Nephron progenitor cell (in vitro differentiated cells): ENCODE data around the gene OR52K2.

Experiments
- DNase-seq: peaks from one replicate; pipeline ENCODE4 v3.0.0; 2021
- H3K27ac Mint-ChIP-seq: 2 replicates; pipeline ENCODE4 v1.8.0; 2021; ENCODE audit warnings: mild to moderate bottlenecking, moderate library complexity, mixed read lengths
- H3K27me3 Mint-ChIP-seq: 2 replicates; pipeline ENCODE4 v1.8.0; 2021; ENCODE audit warnings: mild to moderate bottlenecking, low read depth, mixed read lengths; ENCODE audit not compliant: poor library complexity
- H3K36me3 Mint-ChIP-seq: 2 replicates; pipeline ENCODE4 v1.8.0; 2021; ENCODE audit warnings: low read depth, mixed read lengths
- H3K4me1 Mint-ChIP-seq: 2 replicates; pipeline ENCODE4 v1.8.0; 2021; ENCODE audit warnings: mixed read lengths
- H3K4me3 Mint-ChIP-seq: 2 replicates; pipeline ENCODE4 v1.8.0; 2021; ENCODE audit warnings: mild to moderate bottlenecking, moderate library complexity, mixed read lengths
- H3K9me3 Mint-ChIP-seq: 2 replicates; pipeline ENCODE4 v1.8.0; 2021; ENCODE audit warnings: mild to moderate bottlenecking, moderate library complexity, mixed read lengths
- CTCF ChIP-seq: fragments of 200-600 bp; sonication (generic); IDR thresholded peaks from 2 replicates; pipeline ENCODE4 v1.5.0; 2021; ENCODE audit warnings: antibody characterized with exemption

OR52K2 gene

GRCh38 chr11:4466131-4466870 is 17.2 kb downstream of the OR52K2 start:
- no peak for DNase-seq
- Mint-ChIP-seq H3K4me3 (no peak overlapping the region), H3K9me3 (peaks cover 36% of the 10 kb centered on the region), H3K36me3 (peaks cover 25% of the 10 kb centered on the region), H3K4me1 (peaks cover 30% of the 10 kb centered on the region), H3K27ac (no peak overlapping the region), H3K27me3 (peaks cover 9% of the 10 kb centered on the region)
- TF ChIP-seq CTCF = no peak

GRCh38 chr11:4466871-4467442 is 17.9 kb downstream of the OR52K2 start:
- Mint-ChIP-seq H3K9me3 (peaks cover 32% of the 10 kb centered on the region), H3K27ac (no peak overlapping the region), H3K27me3 (peaks cover 9% of the 10 kb centered on the region), H3K4me1 (peaks cover 27% of the 10 kb centered on the region), H3K4me3 (no peak overlapping the region), H3K36me3 (peaks cover 22% of the 10 kb centered on the region)
- no peak for DNase-seq
- TF ChIP-seq CTCF = no peak

- Mint-ChIP-seq H3K36me3 (peaks cover 12% of the 10 kb centered on the region), H3K27ac (no peak overlapping the region), H3K9me3 (peaks cover 28% of the 10 kb centered on the region), H3K27me3 (peaks cover 5% of the 10 kb centered on the region), H3K4me1 (peaks cover 17% of the 10 kb centered on the region), H3K4me3 (no peak overlapping the region)
- no peak for DNase-seq
- TF ChIP-seq CTCF = no peak
Observed at GRCh38 chr11:4467811-4468606, 18.9 kb downstream of the OR52K2 start.

- Mint-ChIP-seq H3K4me1 (no peaks in the 10 kb centered on the region), H3K27me3 (peaks cover 6% of the 10 kb centered on the region), H3K27ac (no peak overlapping the region)
Observed at GRCh38 chr11:4479644-4480043, 30.5 kb downstream of the OR52K2 start.

GRCh38 chr11:4480577-4481239 is 31.6 kb downstream of the OR52K2 start:
- Mint-ChIP-seq H3K4me3 (no peak overlapping the region), H3K27me3 (peaks cover 6% of the 10 kb centered on the region), H3K36me3 (no peaks in the 10 kb centered on the region), H3K27ac (no peak overlapping the region), H3K9me3 (no peaks in the 10 kb centered on the region), H3K4me1 (no peaks in the 10 kb centered on the region)
- no peak for DNase-seq
- no peak for TF ChIP-seq CTCF

More at GRCh38 chr11:4479644-4480043, 30.5 kb downstream of the OR52K2 start:
- H3K9me3 Mint-ChIP-seq = no peaks in the 10 kb centered on the region
- no peak for TF ChIP-seq CTCF
- DNase-seq = no peak
- H3K4me3 Mint-ChIP-seq = no peak overlapping the region
- no peaks in the 10 kb centered on the region for H3K36me3 Mint-ChIP-seq
